OCI-M1 (cell line): ENCODE results near the gene CPSF4.
A peak's percentile ranks its signal among the peaks of the same experiment; 100 is the strongest.
"Not testable (repeated sequence)": the region's sequence is repeated elsewhere in the genome, so short reads cannot be mapped to it uniquely, and the experiment has no call there.

Experiments
- DNase-seq: peaks from one replicate; lab custom pipeline; 2025; lab: John Stamatoyannopoulos, UW

CPSF4 gene

GRCh38 chr7:99408379-99409191 is 30.2 kb upstream of the CPSF4 start, which contains the start of the genes BUD31 and PDAP1:
TSS of gene BUD31 (plus strand) at chr7:99408969. CDS start at chr7:99411093, 2,124 bp downstream.
TSS of gene PDAP1 (minus strand) at chr7:99408597. CDS start at chr7:99408548, 49 bp downstream.
- DNase-seq = peak; percentile 100

GRCh38 chr7:99409192-99409572 is 29.6 kb upstream of the CPSF4 start:
- DNase-seq = peak; percentile 71

- peak; percentile 50 for DNase-seq
Observed at GRCh38 chr7:99409806-99410205, 28.9 kb upstream of the CPSF4 start.

GRCh38 chr7:99410635-99411034 is 28.1 kb upstream of the CPSF4 start:
- no peak for DNase-seq

- peak; percentile 66 for DNase-seq
Observed at GRCh38 chr7:99415513-99416127, 23.1 kb upstream of the CPSF4 start.

GRCh38 chr7:99418260-99418659 is 20.5 kb upstream of the CPSF4 start:
- DNase-seq = no peak

- DNase-seq = no peak
Observed at GRCh38 chr7:99419323-99420021, 19.3 kb upstream of the CPSF4 start.

GRCh38 chr7:99420213-99420612 is 18.5 kb upstream of the CPSF4 start:
- no peak for DNase-seq

- DNase-seq = no peak
Observed at GRCh38 chr7:99420986-99421385, 17.8 kb upstream of the CPSF4 start.

GRCh38 chr7:99422186-99422585 is 16.6 kb upstream of the CPSF4 start:
- no peak for DNase-seq

- no peak for DNase-seq
Observed at GRCh38 chr7:99422625-99423024, 16.1 kb upstream of the CPSF4 start.

GRCh38 chr7:99424932-99425730 is 13.6 kb upstream of the CPSF4 start:
- no peak for DNase-seq

- no peak for DNase-seq
Observed at GRCh38 chr7:99428972-99429566, 9.7 kb upstream of the CPSF4 start.

GRCh38 chr7:99429756-99430155 is 9.0 kb upstream of the CPSF4 start:
- DNase-seq = no peak

GRCh38 chr7:99431756-99432540 is 6.8 kb upstream of the CPSF4 start:
- not testable (repeated sequence) for DNase-seq

- no peak for DNase-seq
Observed at GRCh38 chr7:99433158-99433557, 5.6 kb upstream of the CPSF4 start.

- peak; percentile 61 for DNase-seq
Observed at GRCh38 chr7:99437946-99438572, 684 bp upstream of the CPSF4 start.

GRCh38 chr7:99440195-99440594 is 1.5 kb downstream of the CPSF4 start:
- no peak for DNase-seq

- DNase-seq = no peak
Observed at GRCh38 chr7:99446096-99446495, 7.4 kb downstream of the CPSF4 start.

GRCh38 chr7:99447943-99448342 is 9.2 kb downstream of the CPSF4 start:
- DNase-seq = peak; percentile 37
